H9 (cell line): ENCODE results near the gene ABCC4. TPM values are rescaled to one million over a fixed set of nuclear protein-coding genes. Genes with fewer than 3 reads are reported as not detected.

ENCODE experiments used
- DNase-seq: peaks from one replicate; pipeline ENCODE4 v3.0.0-alpha.2; 2017
- H2AFZ ChIP-seq: one replicate; pipeline ENCODE4 v1.6.1; 2013; ENCODE audit warnings: mild to moderate bottlenecking, low read length, control low read depth, moderate library complexity
- H2AK5ac ChIP-seq: 2 replicates; pipeline ENCODE4 v1.6.1; 2013; ENCODE audit warnings: low read length, control low read depth, mixed read lengths; ENCODE audit not compliant: insufficient read length
- H2BK120ac ChIP-seq: one replicate; pipeline ENCODE4 v1.6.1; 2013; ENCODE audit warnings: low read depth, mild to moderate bottlenecking, low read length, control low read depth, inconsistent platforms; ENCODE audit not compliant: poor library complexity, severe bottlenecking
- H2BK12ac ChIP-seq: 2 replicates; pipeline ENCODE4 v1.6.1; 2013; ENCODE audit warnings: low read length, control low read depth, mixed read lengths, low read depth; ENCODE audit not compliant: insufficient read length
- H2BK15ac ChIP-seq: 2 replicates; pipeline ENCODE4 v1.6.1; 2013; ENCODE audit warnings: low read depth, low read length, control low read depth
- H2BK20ac ChIP-seq: one replicate; pipeline ENCODE4 v1.6.1; 2013; ENCODE audit warnings: low read depth, mild to moderate bottlenecking, low read length, control low read depth, inconsistent platforms; ENCODE audit not compliant: poor library complexity, severe bottlenecking
- H2BK5ac ChIP-seq: 2 replicates; pipeline ENCODE4 v1.6.1; 2013; ENCODE audit warnings: low read length, control low read depth, mixed read lengths; ENCODE audit not compliant: insufficient read length
- H3K14ac ChIP-seq: 2 replicates; pipeline ENCODE4 v1.6.1; 2013; ENCODE audit warnings: low read length, control low read depth; ENCODE audit not compliant: insufficient read depth
- H3K18ac ChIP-seq: 2 replicates; pipeline ENCODE4 v1.6.1; 2013; ENCODE audit warnings: low read depth, mild to moderate bottlenecking, mixed read lengths, low read length, control low read depth; ENCODE audit not compliant: insufficient read length
- H3K23ac ChIP-seq: 2 replicates; pipeline ENCODE4 v1.6.1; 2013; ENCODE audit warnings: low read length, control low read depth, mixed read lengths, low read depth; ENCODE audit not compliant: insufficient read length
- H3K23me2 ChIP-seq: 2 replicates; pipeline ENCODE4 v1.6.1; 2013; ENCODE audit warnings: low read depth, mild to moderate bottlenecking, mixed read lengths, low read length, control low read depth; ENCODE audit not compliant: insufficient read length, poor library complexity, severe bottlenecking
- H3K27ac ChIP-seq: 2 replicates; pipeline ENCODE4 v1.5.1; 2013; ENCODE audit warnings: low read length, control low read depth, mixed read lengths, low read depth; ENCODE audit not compliant: insufficient read length
- H3K27me3 ChIP-seq: 2 replicates; pipeline ENCODE4 v1.6.1; 2013; ENCODE audit warnings: low read length, control low read depth, inconsistent platforms; ENCODE audit not compliant: insufficient read depth
- H3K4ac ChIP-seq: 2 replicates; pipeline ENCODE4 v1.6.1; 2013; ENCODE audit warnings: low read depth, mild to moderate bottlenecking, control low read depth, inconsistent platforms, low read length, moderate library complexity
- H3K4me1 ChIP-seq: 2 replicates; pipeline ENCODE4 v1.6.1; 2013; ENCODE audit warnings: low read length, control low read depth, inconsistent platforms; ENCODE audit not compliant: insufficient read depth
- H3K4me2 ChIP-seq: 2 replicates; pipeline ENCODE4 v1.6.1; 2013; ENCODE audit warnings: low read length, control low read depth, mixed read lengths; ENCODE audit not compliant: insufficient read length, insufficient read depth
- H3K56ac ChIP-seq: 2 replicates; pipeline ENCODE4 v1.6.1; 2013; ENCODE audit warnings: low read depth, mild to moderate bottlenecking, mixed read lengths, low read length, control low read depth; ENCODE audit not compliant: insufficient read length
- H3K79me1 ChIP-seq: 2 replicates; pipeline ENCODE4 v1.6.1; 2013; ENCODE audit warnings: low read depth, mild to moderate bottlenecking, moderate library complexity, low read length, control low read depth, inconsistent platforms; ENCODE audit not compliant: insufficient read depth, poor library complexity, severe bottlenecking
- H3K79me2 ChIP-seq: 2 replicates; pipeline ENCODE4 v1.6.1; 2013; ENCODE audit warnings: low read length, control low read depth, inconsistent platforms; ENCODE audit not compliant: insufficient read depth
- H3K9ac ChIP-seq: 2 replicates; pipeline ENCODE4 v1.6.1; 2013; ENCODE audit warnings: low read length, control low read depth, mixed read lengths; ENCODE audit not compliant: insufficient read length; ENCODE audit errors: extremely low read depth
- H3K9me3 ChIP-seq: one replicate; pipeline ENCODE4 v1.6.1; 2013; ENCODE audit warnings: low read depth, low read length, inconsistent platforms; ENCODE audit not compliant: control insufficient read depth
- H3T11ph ChIP-seq: one replicate; pipeline ENCODE4 v1.6.1; 2013; ENCODE audit warnings: mild to moderate bottlenecking, low read length, control low read depth, inconsistent platforms
- H4K20me1 ChIP-seq: one replicate; pipeline ENCODE4 v1.6.1; 2013; ENCODE audit not compliant: control insufficient read depth, insufficient read length, insufficient read depth
- H4K5ac ChIP-seq: 2 replicates; pipeline ENCODE4 v1.6.1; 2013; ENCODE audit warnings: low read depth, mild to moderate bottlenecking, mixed read lengths, low read length, control low read depth; ENCODE audit not compliant: insufficient read length
- H4K8ac ChIP-seq: replicated peaks from 2 replicates; pipeline ENCODE4 v1.6.1; 2013; ENCODE audit warnings: low read length, control low read depth, mixed read lengths, low read depth; ENCODE audit not compliant: insufficient read length
- H4K91ac ChIP-seq: 2 replicates; pipeline ENCODE4 v1.6.1; 2013; ENCODE audit warnings: low read depth, mild to moderate bottlenecking, moderate library complexity, mixed read lengths, low read length, control low read depth; ENCODE audit not compliant: insufficient read length
- H3K27ac Mint-ChIP-seq, 3 experiments: 2 replicates in 2 of 3; 3 replicates in 1 of 3; pipeline ENCODE4 v1.8.0; 2020 to 2021; ENCODE audit warnings: mixed read lengths in 3 of 3, mild to moderate bottlenecking in 1 of 3, moderate library complexity in 1 of 3
- H3K27me3 Mint-ChIP-seq: 2 replicates; pipeline ENCODE4 v1.8.0; 2021; ENCODE audit warnings: low read depth, mild to moderate bottlenecking, moderate library complexity, mixed read lengths
- H3K36me3 Mint-ChIP-seq, 3 experiments: 2 replicates in 2 of 3; 3 replicates in 1 of 3; pipeline ENCODE4 v1.8.0; 2020 to 2021; ENCODE audit warnings: low read depth in 3 of 3, mixed read lengths in 3 of 3; ENCODE audit not compliant: insufficient read depth in 1 of 3
- H3K4me1 Mint-ChIP-seq, 2 experiments: 2 replicates each; pipeline ENCODE4 v1.8.0; 2020; ENCODE audit warnings: mixed read lengths in 2 of 2
- H3K4me3 Mint-ChIP-seq, 2 experiments: 2 replicates in 1 of 2; 3 replicates in 1 of 2; pipeline ENCODE4 v1.8.0; 2020 to 2021; ENCODE audit warnings: mild to moderate bottlenecking in 2 of 2, mixed read lengths in 2 of 2, moderate library complexity in 1 of 2
- H3K9me3 Mint-ChIP-seq, 2 experiments: 2 replicates in 1 of 2; 3 replicates in 1 of 2; pipeline ENCODE4 v1.8.0; 2020; ENCODE audit warnings: mild to moderate bottlenecking in 2 of 2, mixed read lengths in 2 of 2, moderate library complexity in 1 of 2
- WGBS: extraction: QIAGEN DNeasy Blood & Tissue Kit; methylation state at CpG from one replicate; pipeline ENCODE4 v1.1.7; 2013; ENCODE audit warnings: missing lambda C conversion rate, low lambda C conversion rate, mixed read lengths; ENCODE audit not compliant: insufficient read length; ENCODE audit errors: extremely low coverage; 5-methylcytosine and 5-hydroxymethylcytosine counted together
- total RNA-seq: library from RNA; stranded (reverse); gene quantifications from 2 replicates; pipeline ENCODE4 v1.2.1, GENCODE V29; 2021
- TF ChIP-seq, protein P1 (sequence below): fragments of 200-600 bp; sonication (generic); conservative IDR thresholded peaks from 3 replicates; pipeline ENCODE4 v1.8.0; 2021; ENCODE audit warnings: antibody characterized with exemption, mild to moderate bottlenecking

Gene ABCC4
- total RNA-seq, 1 experiment from 2014 or later: 5.9 TPM

DNA sequence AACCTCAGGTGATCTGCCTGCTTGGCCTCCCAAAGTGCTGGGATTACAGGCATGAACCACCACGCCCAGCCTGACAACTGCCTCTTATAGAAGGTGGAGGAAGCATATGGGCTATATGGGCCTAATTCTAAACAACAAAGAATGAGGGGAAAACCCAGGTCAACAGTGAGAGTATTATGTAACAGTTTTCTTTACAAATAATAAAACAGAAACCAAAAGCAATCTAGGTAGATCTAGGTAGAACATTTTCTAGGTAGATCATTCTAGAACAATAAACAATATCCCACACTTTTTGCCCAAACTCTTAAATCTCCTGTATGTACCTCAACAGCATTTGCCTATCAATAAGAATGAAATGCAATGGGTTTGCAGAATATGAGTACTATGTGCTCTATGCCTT, 267.4 kb downstream of the ABCC4 start:
- no peak for DNase-seq
- peak overlapping the region in 1 of 3 experiments; percentile 5; a peak in 1 of 7 replicates for H3K27ac Mint-ChIP-seq
- H3K4me3 Mint-ChIP-seq: no peak overlapping the region; a peak in 1 of 5 replicates
- Histone ChIP-seq H4K8ac (no peak overlapping the region), H3K18ac (no peak overlapping the region), H3K23me2 (no peaks in the 10 kb centered on the region), H2BK5ac (no peak overlapping the region), H2BK15ac (no peak overlapping the region), H3K56ac (no peak overlapping the region), H3K4me2 (no peak overlapping the region), H4K91ac (no peak overlapping the region), H2BK120ac (no peak overlapping the region), H3K9me3 (no peaks in the 10 kb centered on the region), H3K79me1 (no peaks in the 10 kb centered on the region), H2AK5ac (no peak overlapping the region), H2BK12ac (no peak overlapping the region), H3K27me3 (no peaks in the 10 kb centered on the region), H3K27ac (no peak overlapping the region), H2BK20ac (no peak overlapping the region), H3K79me2 (no peaks in the 10 kb centered on the region), H3K4ac (no peak overlapping the region), H2AFZ (no peak overlapping the region), H4K20me1 (no peaks in the 10 kb centered on the region), H3T11ph (no peak overlapping the region), H3K23ac (no peak overlapping the region), H4K5ac (no peak overlapping the region), H3K9ac (no peak overlapping the region), H3K14ac (no peak overlapping the region), H3K4me1 (no peaks in the 10 kb centered on the region)
- no CpG with 5 or more reads among the region's 1 CpG for WGBS
- H3K4me1 Mint-ChIP-seq: peaks cover 3 to 6% of the 10 kb centered on the region in 2 experiments; a peak in 2 of 4 replicates
- no peaks in the 10 kb centered on the region; a peak in 1 of 7 replicates for H3K36me3 Mint-ChIP-seq
- no peaks in the 10 kb centered on the region for H3K9me3 Mint-ChIP-seq
- H3K27me3 Mint-ChIP-seq: no peaks in the 10 kb centered on the region
- TF ChIP-seq, protein P1, sequence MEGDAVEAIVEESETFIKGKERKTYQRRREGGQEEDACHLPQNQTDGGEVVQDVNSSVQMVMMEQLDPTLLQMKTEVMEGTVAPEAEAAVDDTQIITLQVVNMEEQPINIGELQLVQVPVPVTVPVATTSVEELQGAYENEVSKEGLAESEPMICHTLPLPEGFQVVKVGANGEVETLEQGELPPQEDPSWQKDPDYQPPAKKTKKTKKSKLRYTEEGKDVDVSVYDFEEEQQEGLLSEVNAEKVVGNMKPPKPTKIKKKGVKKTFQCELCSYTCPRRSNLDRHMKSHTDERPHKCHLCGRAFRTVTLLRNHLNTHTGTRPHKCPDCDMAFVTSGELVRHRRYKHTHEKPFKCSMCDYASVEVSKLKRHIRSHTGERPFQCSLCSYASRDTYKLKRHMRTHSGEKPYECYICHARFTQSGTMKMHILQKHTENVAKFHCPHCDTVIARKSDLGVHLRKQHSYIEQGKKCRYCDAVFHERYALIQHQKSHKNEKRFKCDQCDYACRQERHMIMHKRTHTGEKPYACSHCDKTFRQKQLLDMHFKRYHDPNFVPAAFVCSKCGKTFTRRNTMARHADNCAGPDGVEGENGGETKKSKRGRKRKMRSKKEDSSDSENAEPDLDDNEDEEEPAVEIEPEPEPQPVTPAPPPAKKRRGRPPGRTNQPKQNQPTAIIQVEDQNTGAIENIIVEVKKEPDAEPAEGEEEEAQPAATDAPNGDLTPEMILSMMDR: no peak
